ENCODE results near the gene POR.
"Not testable (repeated sequence)": the region's sequence is repeated elsewhere in the genome, so short reads cannot be mapped to it uniquely, and the experiment has no call there.

Gene POR

DNA sequence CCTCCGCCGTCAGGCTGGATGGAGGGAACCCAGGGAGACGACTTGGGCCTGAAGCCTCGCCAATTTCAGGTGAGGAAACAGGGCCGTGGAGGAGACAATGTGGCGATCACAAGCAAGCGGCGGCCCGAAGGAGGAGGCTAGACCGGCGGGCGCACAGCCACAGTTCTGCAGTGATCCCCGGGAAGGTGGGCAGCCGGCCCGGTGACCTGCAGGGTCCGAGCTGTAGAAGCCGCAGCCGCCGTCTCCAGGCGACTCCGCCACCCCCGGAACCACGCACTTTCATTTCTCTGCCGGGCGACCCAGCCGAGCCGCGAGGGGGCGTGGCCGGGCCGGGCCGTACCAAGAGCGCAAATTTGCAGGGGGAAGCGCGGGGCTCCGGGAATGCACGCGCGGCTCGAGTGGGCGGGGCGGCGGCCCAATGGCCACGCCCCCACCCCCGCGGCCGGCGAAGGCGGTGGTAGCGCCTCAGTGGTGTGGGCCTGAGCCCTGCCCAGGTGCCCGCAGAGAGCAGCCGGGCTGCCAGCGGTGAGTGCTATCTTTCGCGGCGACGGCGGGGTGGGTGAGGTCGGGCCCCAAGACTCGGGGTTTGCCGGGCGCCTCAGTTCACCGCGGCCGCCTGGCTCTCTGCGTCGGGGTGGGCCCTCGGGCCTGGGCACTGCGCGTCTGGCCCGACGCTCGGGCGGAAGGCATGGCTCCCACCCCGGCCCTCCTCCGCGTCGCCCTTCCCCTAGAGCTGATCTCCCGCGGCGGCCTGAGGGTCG is at the start of gene POR:
Gene POR (plus strand): TSS at position 501 of the 761 bp plus-strand sequence. CDS start 38,847 bp downstream, outside the sequence.
- DNase-seq: peak; percentile 97 to 98

DNA sequence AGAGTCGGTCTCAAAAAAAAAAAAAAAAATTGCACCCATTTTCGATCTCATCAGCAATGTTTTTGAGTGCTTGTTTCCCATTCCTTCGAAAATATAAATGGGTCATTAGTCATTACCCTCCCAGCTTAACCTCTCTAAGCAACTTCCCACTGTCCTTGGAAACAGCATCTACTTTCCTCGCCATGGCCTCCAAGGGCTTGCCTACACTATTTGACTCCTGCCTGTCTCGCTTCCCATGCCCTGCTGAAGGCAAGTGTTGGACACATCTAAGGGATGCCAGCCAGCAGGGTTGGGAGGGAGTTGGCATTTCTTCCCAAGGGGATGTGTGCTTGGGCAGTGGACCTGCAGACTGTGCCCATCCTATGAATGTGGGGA is 48.9 kb upstream of the POR start:
- no peak for DNase-seq

DNA sequence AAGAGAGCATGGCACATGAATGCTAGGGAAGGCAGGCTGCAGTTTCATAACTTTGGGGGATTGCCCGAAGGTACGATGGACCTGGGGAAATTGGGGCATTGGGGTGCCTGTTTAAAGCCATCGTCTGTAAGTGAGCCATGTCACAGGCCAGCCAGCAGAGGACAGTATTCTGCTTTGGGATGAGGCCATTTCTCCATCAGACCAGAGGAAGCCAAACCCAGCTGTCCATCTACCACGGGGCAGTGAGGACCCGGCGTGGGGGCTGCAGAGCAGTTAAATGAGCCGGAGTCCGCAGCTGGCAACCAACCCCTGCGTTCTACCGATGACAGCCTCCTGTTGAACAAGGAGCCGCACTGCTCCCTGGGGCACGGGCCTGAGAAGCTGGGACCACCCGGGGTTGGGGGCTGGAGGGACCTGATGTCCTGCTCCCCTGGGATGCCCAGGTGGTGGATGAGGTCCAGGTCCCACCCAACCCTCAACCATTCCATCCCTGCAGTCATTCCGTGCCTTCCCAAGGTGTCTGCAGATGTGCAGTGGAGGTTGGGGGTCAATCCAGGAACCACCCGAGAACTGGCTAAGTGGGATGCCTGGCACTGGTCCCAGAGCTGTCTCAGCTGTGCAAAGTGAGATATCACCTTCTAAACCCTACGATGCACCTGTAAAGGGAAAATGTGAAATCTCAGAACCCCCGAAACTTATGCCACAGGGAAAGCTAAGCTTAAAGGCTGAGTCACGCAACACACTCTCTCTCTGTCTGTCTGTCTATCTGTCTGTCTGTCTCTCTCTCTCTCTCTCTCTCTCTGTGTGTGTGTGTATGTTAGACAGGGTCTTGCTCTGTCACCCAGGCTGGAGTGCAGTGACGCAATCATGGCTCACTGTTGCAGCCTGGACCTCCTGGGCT is 48.2 kb upstream of the POR start:
- peak; percentile 46 to 56 for DNase-seq

DNA sequence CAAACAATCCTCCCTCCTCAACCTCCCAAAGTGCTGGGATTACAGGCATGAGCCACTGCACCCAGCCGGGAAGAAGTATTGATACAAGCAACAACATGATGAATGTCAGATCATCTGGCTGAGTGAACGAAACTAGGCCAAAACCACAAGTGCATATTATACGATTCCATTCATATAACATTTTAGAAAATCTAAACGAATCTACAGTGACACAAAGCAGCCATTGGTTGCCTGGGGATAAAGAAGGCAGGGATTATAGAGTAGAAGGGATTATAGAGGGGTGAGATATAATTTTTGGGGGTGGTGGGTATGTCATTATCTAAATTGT is 47.6 kb upstream of the POR start:
- DNase-seq: no peak

DNA sequence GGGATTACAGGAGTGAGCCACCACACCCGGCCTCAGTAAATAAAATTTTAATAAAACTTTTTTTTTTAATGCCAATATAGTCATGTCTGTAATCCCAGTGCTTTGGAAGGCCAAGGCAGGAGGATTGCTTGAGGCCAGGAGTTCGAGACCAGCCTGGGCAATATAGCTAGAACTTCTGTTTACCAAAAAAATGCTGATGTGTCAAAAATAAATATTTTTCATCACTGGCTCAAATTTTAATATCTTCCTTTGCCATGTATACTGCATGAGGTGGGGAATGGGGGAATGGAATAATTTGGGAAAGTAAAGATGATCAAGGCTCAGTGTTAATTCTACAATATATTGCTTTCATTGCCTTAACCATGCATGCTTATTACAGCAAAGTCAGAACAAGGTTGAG is 46.8 kb upstream of the POR start:
- no peak for DNase-seq

DNA sequence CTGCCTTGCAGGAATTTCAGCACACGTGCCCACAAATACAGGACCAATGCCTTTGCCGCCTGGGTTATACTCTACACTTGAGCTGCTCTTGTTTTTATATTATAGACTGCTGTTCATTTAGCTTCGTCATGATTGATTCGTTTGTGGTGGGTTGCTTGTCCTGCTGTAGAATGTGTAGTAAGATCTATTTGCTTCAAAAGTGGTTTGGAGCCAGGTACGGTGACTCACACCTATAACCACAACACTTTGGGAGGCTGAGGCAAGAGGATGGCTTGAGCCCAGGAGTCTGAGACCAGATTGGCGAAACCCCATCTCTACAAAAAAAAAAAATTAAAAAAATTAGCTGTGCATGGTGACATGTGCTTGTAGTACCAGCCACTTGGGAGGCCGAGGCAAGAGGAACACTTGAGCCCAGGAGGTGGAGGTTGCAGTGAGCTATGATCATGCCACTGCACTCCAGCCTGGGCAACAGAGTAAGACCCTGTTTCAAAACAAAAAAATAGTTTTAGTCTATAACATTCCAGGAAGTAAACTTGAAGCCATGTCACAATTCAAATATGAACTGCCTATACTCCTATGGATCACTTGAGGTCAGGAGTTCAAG is 45.1 kb upstream of the POR start:
- DNase-seq: peak in 1 of 2 experiments; percentile 42

DNA sequence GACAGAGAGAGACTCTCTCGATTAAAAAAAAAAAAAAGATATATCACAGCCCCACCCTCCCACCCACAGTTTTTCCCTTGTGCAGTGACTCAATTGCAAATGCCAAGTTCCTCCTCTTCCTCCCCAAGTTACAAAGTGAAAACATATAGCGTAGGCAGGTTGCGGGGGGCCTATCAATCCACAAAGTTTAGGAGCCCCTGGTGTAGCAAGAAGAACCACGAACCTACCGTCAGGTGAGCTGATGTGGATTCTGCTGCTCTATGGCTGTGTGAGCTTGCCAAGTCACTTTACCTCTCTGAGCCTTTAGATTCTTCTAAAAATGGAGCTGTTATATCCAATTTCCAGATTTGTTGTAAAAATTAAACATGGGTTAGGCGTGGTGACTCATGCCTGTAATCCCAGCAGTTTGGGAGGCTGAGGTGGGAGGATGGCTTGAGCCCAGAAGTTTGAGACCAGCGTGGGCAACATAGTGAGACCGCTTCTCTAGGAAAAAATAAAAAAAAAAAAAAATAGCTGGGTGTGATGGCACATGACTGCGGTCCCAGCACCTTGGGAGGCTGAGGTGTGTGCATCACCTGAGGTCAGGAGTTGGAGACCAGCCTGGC is 44.3 kb upstream of the POR start:
- peak; percentile 51 to 58 for DNase-seq

DNA sequence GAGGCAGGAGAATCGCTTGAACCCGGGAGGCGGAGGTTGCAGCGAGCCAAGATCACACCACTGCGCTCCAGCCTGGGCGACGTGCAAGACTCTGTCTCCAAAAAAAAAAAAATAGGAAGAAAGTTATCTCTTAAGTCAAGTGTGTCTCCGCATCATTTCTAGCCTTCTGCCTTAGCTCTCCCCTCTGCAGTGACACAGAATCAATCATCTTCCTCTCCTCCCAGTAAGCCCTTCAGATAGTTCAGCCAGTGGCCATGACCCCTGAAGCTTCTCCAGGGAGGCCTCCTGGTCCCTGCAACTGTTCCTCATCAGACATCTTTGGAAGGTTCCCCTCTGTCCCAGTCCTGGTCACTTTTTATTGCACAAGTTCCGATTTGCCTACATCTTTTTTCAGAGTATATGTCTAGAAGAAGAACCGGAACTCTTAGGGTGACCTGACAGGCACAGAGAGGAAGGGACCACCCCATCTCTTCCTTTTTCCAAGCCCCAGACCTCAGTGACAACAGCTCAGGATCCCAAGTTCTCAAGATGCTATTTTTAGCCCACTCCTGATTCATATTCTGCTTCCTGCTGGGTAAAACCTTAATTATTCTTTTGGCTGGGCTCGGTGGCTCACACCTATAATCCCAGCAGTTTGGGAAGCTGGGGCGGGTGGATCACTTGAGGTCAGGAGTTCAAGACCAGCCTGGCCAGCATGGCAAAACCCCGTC is 42.7 kb upstream of the POR start:
- DNase-seq: no peak

DNA sequence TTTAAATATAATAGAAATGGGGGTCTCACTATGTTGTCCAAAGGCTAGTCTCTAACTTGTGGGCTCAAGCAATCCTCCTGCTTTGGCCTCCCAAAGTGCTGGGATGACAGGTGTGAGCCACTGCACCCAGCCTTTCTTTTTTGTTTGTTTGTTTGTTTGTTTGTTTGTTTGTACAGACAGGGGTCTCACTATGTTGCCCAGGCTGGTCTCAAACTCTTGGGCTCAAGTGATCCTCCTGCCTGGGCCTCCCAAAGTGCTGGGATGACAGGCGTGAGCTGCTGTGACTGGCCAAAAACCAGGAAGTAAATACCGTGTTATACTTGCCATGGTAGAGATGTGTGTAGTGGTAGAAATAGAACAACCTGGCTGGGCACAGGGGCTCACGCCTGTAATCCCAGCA is 40.8 kb upstream of the POR start:
- not testable (repeated sequence) for DNase-seq

DNA sequence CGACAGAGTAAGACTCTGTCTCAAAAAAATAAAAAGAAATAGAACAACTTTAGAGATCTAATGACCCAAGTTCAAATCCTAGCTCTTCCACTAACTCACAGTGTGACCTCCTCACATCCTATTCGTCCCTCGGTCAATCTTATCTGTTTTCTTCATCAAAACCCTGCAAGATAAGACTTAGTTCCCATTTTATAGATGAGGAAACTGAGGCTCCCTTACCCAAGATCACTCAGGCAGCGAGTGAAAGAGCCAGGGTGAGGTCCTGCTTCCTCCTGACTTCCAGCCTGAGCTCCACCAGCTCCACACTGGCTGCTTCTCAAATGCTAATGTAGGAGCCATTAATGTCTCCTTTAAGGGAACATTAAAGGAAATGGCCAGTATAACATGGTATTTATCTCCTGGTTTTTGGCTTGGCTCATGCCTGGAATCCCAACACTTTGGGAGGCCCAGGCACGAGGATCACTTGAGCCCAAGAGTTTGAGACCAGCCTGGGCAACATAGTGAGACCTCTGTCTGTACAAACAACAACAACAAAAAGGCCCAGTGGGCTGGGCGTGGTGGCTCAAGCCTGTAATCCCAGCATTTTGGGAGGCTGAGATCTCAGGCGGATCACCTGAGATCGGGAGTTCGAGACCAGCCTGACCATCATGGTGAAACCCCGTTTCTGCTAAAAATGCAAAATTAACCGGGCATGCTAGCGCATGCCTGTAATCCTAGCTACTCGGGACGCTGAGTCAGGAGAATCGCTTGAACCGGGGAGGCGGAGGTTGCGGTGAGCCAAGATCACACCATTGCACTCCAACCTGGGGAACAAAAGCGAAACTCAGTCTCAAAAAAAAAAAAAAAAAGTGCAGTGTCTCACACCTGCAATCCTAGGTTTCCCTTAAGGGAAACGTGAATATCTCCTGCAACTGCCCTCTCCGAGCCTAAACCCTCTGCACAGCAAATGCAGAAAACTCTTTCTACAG is 39.6 kb upstream of the POR start:
- no peak for DNase-seq

DNA sequence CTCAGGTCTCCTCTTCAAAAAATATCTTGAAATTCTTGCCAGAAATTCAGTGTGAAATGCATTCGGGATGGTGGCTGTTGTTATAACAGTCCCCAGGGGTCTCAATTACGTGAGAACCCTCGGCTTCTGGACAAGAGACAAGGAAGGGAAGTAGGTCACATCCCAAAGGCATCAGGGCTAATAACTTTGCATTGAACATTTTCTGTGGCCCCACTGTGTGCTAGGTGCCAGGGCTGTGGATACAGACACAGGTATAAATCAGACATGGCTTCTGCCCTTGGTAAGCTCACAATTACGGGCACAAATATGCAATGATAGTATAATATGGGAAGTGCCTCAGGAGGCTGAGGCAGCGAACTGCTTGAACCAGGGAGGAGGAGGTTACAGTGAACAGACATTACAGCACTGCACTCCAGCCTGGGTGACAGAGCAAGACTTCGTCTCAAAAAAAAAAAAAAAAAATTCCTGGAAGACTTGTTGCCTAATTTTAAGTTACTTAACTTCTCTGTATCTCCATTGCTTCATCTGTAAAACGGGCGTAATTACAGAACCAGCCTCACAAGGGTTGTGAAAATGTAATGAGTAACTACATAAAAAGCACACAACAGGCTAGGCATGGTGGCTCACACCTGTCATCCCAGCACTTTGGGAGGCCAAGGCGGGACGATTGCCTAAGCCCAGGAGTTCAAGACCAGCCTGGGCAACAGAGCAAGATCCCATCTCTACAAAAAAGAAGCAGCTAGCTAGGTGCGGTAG is 38.7 kb upstream of the POR start:
- DNase-seq: no peak

DNA sequence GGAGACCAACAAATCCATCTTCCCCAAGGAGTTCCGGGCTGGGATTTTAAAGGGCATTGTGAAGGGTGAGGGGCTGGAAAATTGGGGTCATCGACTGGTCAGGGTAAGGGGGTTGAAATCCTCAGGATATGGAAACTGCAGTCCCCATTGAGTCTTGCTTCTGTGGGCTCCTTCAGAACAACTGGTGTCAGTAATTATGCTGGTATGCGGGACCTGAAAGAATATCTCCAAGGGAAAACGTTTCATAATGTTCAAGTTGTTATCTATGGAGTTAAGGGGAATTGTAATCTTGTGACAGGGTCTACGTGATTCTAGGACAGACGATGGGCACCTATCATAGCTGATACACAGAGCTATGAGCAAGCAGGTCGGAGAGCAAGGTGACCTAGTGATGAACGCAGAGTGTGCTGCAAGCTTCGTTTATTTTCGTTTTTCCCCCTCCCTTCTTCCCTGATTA is 36.6 kb upstream of the POR start:
- DNase-seq: peak in 1 of 2 experiments; percentile 33

DNA sequence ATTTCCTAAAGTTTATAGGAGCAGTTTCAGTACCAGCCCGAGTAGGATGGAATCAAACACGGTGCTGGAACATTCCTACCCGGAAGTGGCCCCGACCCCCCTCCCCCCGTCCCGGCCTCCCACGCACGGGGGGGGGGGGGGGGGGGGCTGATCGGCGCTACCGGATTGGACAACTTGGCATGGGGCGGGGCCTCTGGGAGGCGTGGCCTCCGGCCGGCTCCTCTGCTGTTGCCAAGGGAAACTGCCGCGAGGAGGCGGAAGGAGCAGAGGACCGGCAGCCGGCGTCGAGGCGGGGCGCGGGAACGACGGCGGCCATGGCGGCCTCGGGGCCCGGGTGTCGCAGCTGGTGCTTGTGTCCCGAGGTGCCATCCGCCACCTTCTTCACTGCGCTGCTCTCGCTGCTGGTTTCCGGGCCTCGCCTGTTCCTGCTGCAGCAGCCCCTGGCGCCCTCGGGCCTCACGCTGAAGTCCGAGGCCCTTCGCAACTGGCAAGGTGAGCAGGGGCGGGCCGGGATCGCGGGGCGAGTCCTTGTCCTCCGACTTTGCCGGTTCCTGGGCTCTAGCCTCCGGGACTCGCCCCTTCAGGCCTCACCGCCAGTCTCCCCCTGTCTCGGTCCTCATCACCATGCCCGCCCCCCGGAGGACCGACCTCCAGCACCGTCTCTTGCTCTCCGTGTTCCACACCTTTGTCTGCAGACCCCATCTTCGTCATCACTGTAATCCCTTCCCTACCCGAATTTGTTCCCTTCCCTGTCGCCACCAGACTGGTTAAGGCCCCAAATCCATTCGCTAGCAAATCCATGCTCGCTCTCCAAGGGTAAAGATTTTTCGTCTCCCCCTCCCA is 36.0 kb upstream of the POR start, which contains the start of gene RHBDD2:
Gene RHBDD2 (plus strand): TSS at position 266 of the 843 bp plus-strand sequence. CDS start 49 bp downstream, at position 315.
- DNase-seq: peak; percentile 98 to 99

DNA sequence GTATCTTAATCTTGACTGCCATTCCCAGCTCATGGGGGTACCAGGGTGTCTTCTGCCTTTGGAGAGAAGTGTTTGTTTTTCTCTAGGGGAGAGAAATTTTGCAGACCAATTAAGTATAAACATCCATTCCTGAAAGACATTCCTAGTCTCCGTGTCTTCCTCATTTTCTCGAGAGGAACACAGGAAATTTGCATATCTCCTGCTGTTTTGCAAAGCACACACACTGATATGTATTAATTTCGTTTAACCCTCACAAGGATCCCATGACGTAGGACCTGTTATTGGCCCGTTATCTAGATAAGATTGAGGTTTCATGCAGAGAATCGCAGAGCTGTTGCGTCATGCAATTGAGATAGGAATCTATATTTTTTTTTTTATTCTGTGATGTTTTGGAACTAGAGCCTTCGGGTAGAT is 35.2 kb upstream of the POR start:
- DNase-seq: no peak

DNA sequence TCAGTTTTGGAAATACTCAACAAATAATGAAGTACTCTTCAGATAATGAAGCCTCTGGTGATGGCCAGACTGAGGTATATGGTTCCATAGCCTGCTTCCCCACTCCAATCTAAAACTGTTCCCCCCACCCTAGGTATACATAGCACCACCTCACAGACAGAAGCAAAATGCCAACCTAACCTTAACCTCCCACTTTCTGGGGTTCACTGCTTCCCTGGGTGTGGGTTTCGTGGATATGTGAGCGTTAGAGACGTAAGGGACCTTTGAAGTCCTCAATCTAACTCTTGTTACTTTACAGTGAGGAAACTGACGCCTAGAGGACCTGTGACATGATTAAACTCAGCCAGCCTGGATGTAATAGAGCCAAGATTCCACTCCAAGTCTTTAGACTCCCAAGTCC is 34.7 kb upstream of the POR start:
- DNase-seq: no peak

DNA sequence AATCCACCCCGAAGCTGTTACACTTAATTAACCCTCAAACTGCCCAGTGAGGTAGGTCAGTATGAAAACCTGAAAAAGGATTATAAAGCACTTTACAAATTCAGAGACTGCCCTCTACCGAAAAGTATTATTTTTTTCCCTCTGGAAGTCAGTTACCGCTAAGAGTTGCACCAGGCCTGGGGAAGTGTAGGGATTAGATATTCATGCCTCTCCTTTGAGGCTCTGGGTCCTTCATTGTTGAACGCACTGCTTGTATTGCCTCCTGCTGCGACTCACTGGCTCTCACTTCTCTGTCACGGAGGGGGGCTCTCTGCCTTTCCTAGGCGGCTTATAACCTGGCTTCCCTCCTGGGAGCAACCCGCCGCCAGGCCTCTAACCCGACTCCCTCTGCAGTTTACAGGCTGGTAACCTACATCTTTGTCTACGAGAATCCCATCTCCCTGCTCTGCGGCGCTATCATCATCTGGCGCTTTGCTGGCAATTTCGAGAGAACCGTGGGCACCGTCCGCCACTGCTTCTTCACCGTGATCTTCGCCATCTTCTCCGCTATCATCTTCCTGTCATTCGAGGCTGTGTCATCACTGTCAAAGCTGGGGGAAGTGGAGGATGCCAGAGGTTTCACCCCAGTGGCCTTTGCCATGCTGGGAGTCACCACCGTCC is 33.4 kb upstream of the POR start:
- DNase-seq: no peak

DNA sequence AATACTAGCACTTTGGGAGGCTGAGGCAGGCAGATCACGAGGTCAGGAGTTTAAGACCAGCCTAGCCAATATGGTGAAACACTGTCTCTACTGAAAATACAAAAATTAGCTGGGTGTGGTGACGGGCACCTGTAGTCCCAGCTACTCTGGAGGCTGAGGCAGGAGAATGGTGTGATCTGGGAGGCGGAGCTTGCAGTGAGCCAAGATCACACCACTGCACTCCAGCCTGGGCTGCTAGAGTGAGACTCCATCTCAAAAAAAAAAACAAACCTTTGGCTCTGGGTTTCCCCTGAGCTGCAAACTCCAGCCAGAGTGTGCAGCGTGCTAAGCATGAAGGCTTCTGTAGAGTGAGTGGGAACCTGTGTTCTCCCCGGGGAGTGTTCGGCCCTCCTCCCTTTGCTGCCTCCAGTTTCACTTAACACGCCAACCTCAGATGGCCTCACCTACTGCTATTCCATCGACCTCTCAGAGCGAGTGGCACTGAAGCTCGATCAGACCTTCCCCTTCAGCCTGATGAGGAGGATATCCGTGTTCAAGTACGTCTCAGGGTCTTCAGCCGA is 31.6 kb upstream of the POR start:
- not testable (repeated sequence) for DNase-seq

DNA sequence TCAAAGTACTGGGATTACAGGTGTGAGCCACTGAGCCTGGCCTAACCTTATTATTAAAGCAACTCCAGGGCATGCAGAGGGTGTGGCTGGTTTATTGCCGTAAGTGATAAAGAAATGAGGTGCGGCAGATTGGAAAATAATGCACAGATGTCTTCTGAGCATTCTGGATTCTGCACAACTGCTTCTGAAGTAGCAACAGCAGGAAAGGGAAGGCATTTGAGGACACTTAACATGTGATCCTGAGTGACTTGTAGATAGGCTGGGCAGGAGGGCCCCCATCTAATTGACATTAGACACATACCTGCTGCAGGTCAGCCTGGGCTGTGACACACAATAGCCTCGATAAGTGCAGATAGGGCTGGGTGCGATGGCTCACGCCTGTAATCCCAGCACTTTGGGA is 30.5 kb upstream of the POR start:
- no peak for DNase-seq

DNA sequence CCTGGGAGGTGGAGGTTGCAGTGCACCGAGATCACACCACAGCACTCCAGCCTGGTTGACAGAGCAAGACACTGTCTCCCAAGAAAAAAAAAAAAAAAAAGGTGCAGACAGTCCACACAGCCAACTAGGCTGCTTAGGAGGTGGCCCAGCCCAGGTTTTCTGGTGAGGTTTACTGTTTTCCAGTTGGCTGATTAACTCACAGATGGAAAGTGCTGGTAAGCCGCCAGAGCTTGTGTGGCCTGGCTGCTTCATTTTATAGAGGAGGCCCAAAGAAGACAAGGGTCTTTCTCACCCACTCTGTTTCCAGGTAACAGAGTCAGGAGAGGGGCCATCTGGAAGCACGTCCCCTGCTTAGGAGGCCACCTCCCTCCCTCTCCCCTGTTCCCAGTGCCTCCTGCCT is 29.9 kb upstream of the POR start:
- no peak for DNase-seq
